H1 (cell line): Measurements from ENCODE around the gene HS6ST3. TPM values are rescaled to one million over a fixed set of nuclear protein-coding genes. Genes with fewer than 3 reads are reported as not detected.

Source experiments
- ATF2 ChIP-seq: IDR thresholded peaks from 2 replicates; pipeline ENCODE4 v1.6.1; 2012; ENCODE audit warnings: low read length, inconsistent platforms
- ATF3 ChIP-seq: IDR thresholded peaks from 2 replicates; pipeline ENCODE4 v1.6.1; 2011; ENCODE audit warnings: low read depth, mild to moderate bottlenecking, low read length; ENCODE audit not compliant: insufficient read depth
- CBX8 ChIP-seq: fragments of 300-800, 300-1000 bp; sonication (generic); IDR thresholded peaks from 2 replicates; pipeline ENCODE4 v1.7.1; 2016; ENCODE audit warnings: low read depth, low read length, borderline replicate concordance
- CTCF ChIP-seq, 3 experiments: IDR thresholded peaks; 1 replicate in 2 of 3; 2 replicates in 1 of 3; pipeline versions ENCODE4 v1.5.1 to v1.6.1; 2011; ENCODE audit warnings: low read length in 3 of 3, mild to moderate bottlenecking in 3 of 3, inconsistent platforms in 2 of 3, low read depth in 1 of 3, moderate library complexity in 1 of 3; ENCODE audit not compliant: insufficient read depth in 1 of 3; ENCODE audit errors: control extremely low read depth in 1 of 3
- JUN ChIP-seq: IDR thresholded peaks from 2 replicates; pipeline ENCODE4 v1.6.1; 2011; ENCODE audit warnings: low read depth, mild to moderate bottlenecking, improper control_type of control experiment, low read length
- JUND ChIP-seq: IDR thresholded peaks from 2 replicates; pipeline ENCODE4 v1.6.1; 2011; ENCODE audit warnings: mild to moderate bottlenecking, improper control_type of control experiment, low read length
- KDM4A ChIP-seq: IDR thresholded peaks from one replicate; pipeline ENCODE4 v1.7.1; 2012; ENCODE audit warnings: low read depth, mild to moderate bottlenecking, moderate library complexity, low read length, inconsistent platforms; ENCODE audit not compliant: severe bottlenecking
- MAX ChIP-seq: IDR thresholded peaks from 2 replicates; pipeline ENCODE4 v1.6.1; 2012; ENCODE audit warnings: inconsistent platforms
- NRF1 ChIP-seq: IDR thresholded peaks from 2 replicates; pipeline ENCODE4 v1.6.1; 2011; ENCODE audit warnings: mild to moderate bottlenecking, low read depth, low read length, improper control_type of control experiment
- RAD21 ChIP-seq, 2 experiments: IDR thresholded peaks in 1 of 2; conservative IDR thresholded peaks in 1 of 2; 2 replicates each; pipeline ENCODE4 v1.6.1; 2011; ENCODE audit warnings: low read depth in 2 of 2, low read length in 2 of 2, improper control_type of control experiment in 1 of 2, inconsistent platforms in 1 of 2, mild to moderate bottlenecking in 1 of 2, moderate library complexity in 1 of 2
- RNF2 ChIP-seq: fragments of 200-900, 300-1000 bp; sonication (generic); IDR thresholded peaks from 2 replicates; pipeline ENCODE4 v1.7.1; 2016; ENCODE audit warnings: borderline replicate concordance, low read depth, mild to moderate bottlenecking, antibody characterized with exemption, low read length; ENCODE audit not compliant: poor library complexity, severe bottlenecking; ENCODE audit errors: missing control alignments
- RXRA ChIP-seq: IDR thresholded peaks from 2 replicates; pipeline ENCODE4 v1.6.1; 2011; ENCODE audit warnings: low read depth, mild to moderate bottlenecking, low read length, moderate library complexity; ENCODE audit not compliant: insufficient read depth
- SIRT6 ChIP-seq: IDR thresholded peaks from one replicate; pipeline ENCODE4 v1.7.1; 2012; ENCODE audit warnings: low read length, inconsistent platforms
- SP4 ChIP-seq: IDR thresholded peaks from 2 replicates; pipeline ENCODE4 v1.6.1; 2012; ENCODE audit warnings: low read length, inconsistent platforms
- TCF12 ChIP-seq: IDR thresholded peaks from 2 replicates; pipeline ENCODE4 v1.6.1; 2011; ENCODE audit warnings: low read depth, mild to moderate bottlenecking, low read length
- TEAD4 ChIP-seq: IDR thresholded peaks from 2 replicates; pipeline ENCODE4 v1.6.1; 2012; ENCODE audit warnings: low read depth, low read length, inconsistent platforms, mixed read lengths
- YY1 ChIP-seq: IDR thresholded peaks from 2 replicates; pipeline ENCODE4 v1.6.1; 2011; ENCODE audit warnings: low read depth, mild to moderate bottlenecking, low read length
- polyA plus RNA-seq, 7 experiments: library from polyadenylated mRNA; depleted of rRNA in 3 of 7; stranded (reverse) in 5 of 7; unstranded in 2 of 7; fragments of >200 nt in 5 of 7; fragments of 200-250 nt in 2 of 7; gene quantifications; 1 replicate in 5 of 7; 2 replicates in 1 of 7; 4 replicates in 1 of 7; pipeline versions ENCODE4 v1.2.1 to v1.2.3, GENCODE V29; 2011 to 2013; ENCODE audit warnings: missing spikeins in 2 of 7, mixed read lengths in 2 of 7
- total RNA-seq: library from RNA; stranded (reverse); fragmentation: NEBNext Ultra II Directional; extraction: Animal tissue kit (Norgen Biotek cat#: 25700); gene quantifications from 2 replicates; pipeline ENCODE4 v1.2.1, GENCODE V29; 2021

Gene HS6ST3
- total and polyA plus RNA-seq, 2 of the 8 experiments (the other 6 are each of a cell fraction or from before 2014, with no cell fraction given) = 0.45 to 1.2 TPM

GRCh38 chr13:96294930-96295881 lies 205.3 kb downstream of the HS6ST3 start (continued):
- TF ChIP-seq SIRT6 = no peak
- TF ChIP-seq TEAD4 = no peak
- no peak for TF ChIP-seq NRF1
- TF ChIP-seq RXRA = no peak
- peak; percentile 90 for TF ChIP-seq TCF12
- no peak for TF ChIP-seq SP4
- no peak for TF ChIP-seq CTCF (IDR thresholded peaks at IDR 0.05; ENCODE audit: control extremely low read depth in 1 of 3, insufficient read depth in 1 of 3, low read depth in 1 of 3, low read length in 3 of 3)
- TF ChIP-seq JUN = no peak
- 0 out of 2 replicates have a peak, but pooled peaks have one; percentile 49 for TF ChIP-seq ATF2
- TF ChIP-seq RAD21 (IDR thresholded peaks at IDR 0.05 in 1 of 2, conservative IDR thresholded peaks at IDR 0.05 in 1 of 2; ENCODE audit: low read depth in 2 of 2, low read length in 2 of 2) = no peak
- no peak for TF ChIP-seq KDM4A
- no peak for TF ChIP-seq RNF2
- no peak for TF ChIP-seq CBX8
- TF ChIP-seq ATF3 = no peak
- no peak for TF ChIP-seq YY1
- TF ChIP-seq MAX = peak; percentile 40; the same call in 1 of the 2 replicates
- TF ChIP-seq JUND = no peak
